MM.1S (cell line): Measurements from ENCODE around the gene CD300E.

Source experiments
- DNase-seq: peaks from one replicate; pipeline ENCODE4 v3.0.0-alpha.2; 2015
- H2AFZ ChIP-seq: fragments of 300-600 bp; sonication (generic); 2 replicates; pipeline ENCODE4 v1.6.0; 2016; ENCODE audit warnings: antibody characterized with exemption, low read length
- H3F3A ChIP-seq: fragments of 300-600 bp; sonication (generic); 2 replicates; pipeline ENCODE4 v1.6.1; 2016; ENCODE audit warnings: mild to moderate bottlenecking, antibody characterized with exemption, low read length, moderate library complexity, mixed read lengths; ENCODE audit not compliant: insufficient read depth
- H3K27ac ChIP-seq: fragments of 300-600 bp; sonication (generic); 2 replicates; pipeline ENCODE4 v1.5.1; 2016; ENCODE audit warnings: mild to moderate bottlenecking, low read length
- H3K27me3 ChIP-seq: fragments of 300-600 bp; sonication (generic); replicated peaks from 2 replicates; pipeline ENCODE4 v1.6.0; 2016; ENCODE audit warnings: low read length; ENCODE audit not compliant: insufficient read depth
- H3K36me3 ChIP-seq: fragments of 300-600 bp; sonication (generic); replicated peaks from 2 replicates; pipeline ENCODE4 v1.6.1; 2016; ENCODE audit warnings: mild to moderate bottlenecking, low read length, mixed read lengths; ENCODE audit not compliant: insufficient read depth
- H3K4me1 ChIP-seq: fragments of 300-600 bp; sonication (generic); 2 replicates; pipeline ENCODE4 v1.6.1; 2016; ENCODE audit warnings: low read length, mixed read lengths
- H3K4me2 ChIP-seq: fragments of 300-600 bp; sonication (generic); 2 replicates; pipeline ENCODE4 v1.6.0; 2016; ENCODE audit warnings: low read depth, low read length
- H3K4me3 ChIP-seq: fragments of 300-600 bp; sonication (generic); 2 replicates; pipeline ENCODE4 v1.5.1; 2016; ENCODE audit warnings: low read length, mixed read lengths
- H3K79me2 ChIP-seq: fragments of 300-600 bp; sonication (generic); 2 replicates; pipeline ENCODE4 v1.6.1; 2016; ENCODE audit warnings: mixed run types, low read length, mixed read lengths
- H3K9ac ChIP-seq: fragments of 300-600 bp; sonication (generic); 2 replicates; pipeline ENCODE4 v1.6.1; 2016; ENCODE audit warnings: low read length, mixed read lengths
- H3K9me2 ChIP-seq: fragments of 300-600 bp; sonication (generic); replicated peaks from 2 replicates; pipeline ENCODE4 v1.6.1; 2016; ENCODE audit warnings: mild to moderate bottlenecking, low read length, mixed read lengths; ENCODE audit not compliant: insufficient read depth
- H3K9me3 ChIP-seq: fragments of 300-600 bp; sonication (generic); replicated peaks from 2 replicates; pipeline ENCODE4 v1.6.1; 2016; ENCODE audit warnings: mild to moderate bottlenecking, low read length, mixed read lengths; ENCODE audit not compliant: insufficient read depth
- H4K20me1 ChIP-seq: fragments of 300-600 bp; sonication (generic); 2 replicates; pipeline ENCODE4 v1.6.1; 2016; ENCODE audit warnings: mild to moderate bottlenecking, low read length, moderate library complexity, mixed read lengths; ENCODE audit not compliant: insufficient read depth
- EZH2 ChIP-seq: fragments of 300-600 bp; sonication (generic); optimal IDR thresholded peaks from 2 replicates; pipeline ENCODE3; 2017; ENCODE audit warnings: low read depth, mild to moderate bottlenecking, antibody characterized with exemption, low read length, mixed read lengths
- EZH2phosphoT487 ChIP-seq: fragments of 300-600 bp; sonication (generic); IDR thresholded peaks from 2 replicates; pipeline ENCODE4 v1.6.1; 2018; ENCODE audit warnings: antibody characterized with exemption, low read length
- TF ChIP-seq, protein P1 (sequence below): fragments of 300-600 bp; sonication (generic); IDR thresholded peaks from 2 replicates; pipeline ENCODE4 v1.5.1; 2016; ENCODE audit warnings: antibody characterized with exemption, low read length, mixed read lengths

Gene CD300E

DNA sequence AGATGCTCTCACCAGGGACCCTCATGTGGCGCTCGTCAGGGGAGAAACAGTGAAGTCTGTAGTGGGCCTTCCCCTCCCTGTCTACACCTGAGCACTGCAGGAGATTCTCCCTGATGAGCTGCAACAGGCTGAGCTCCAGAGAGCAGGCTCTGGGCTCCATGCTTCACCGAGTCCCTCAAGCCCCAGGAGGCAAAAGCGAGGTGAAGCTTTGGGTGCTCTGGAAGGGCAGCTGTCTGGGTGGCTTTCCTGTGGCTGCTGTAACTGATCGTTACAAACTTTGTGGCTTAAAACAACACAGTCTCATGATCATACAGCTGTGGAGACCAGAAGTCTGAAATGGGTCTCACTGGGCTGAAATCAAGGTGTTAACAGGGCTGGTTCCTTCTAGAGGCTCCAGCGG is 19.3 kb downstream of the CD300E start:
- Histone ChIP-seq H2AFZ (no peak overlapping the region), H3K9me2 (no peaks in the 10 kb centered on the region), H3K9ac (no peak overlapping the region), H3F3A (no peaks in the 10 kb centered on the region), H3K4me3 (no peak overlapping the region), H4K20me1 (no peaks in the 10 kb centered on the region), H3K4me2 (no peak overlapping the region), H3K9me3 (no peaks in the 10 kb centered on the region), H3K36me3 (no peaks in the 10 kb centered on the region), H3K79me2 (no peaks in the 10 kb centered on the region), H3K4me1 (peaks cover under 1% of the 10 kb centered on the region; the same call in 1 of the 2 replicates), H3K27ac (no peak overlapping the region), H3K27me3 (peaks cover 93% of the 10 kb centered on the region)
- no peak for DNase-seq
- TF ChIP-seq, protein P1, sequence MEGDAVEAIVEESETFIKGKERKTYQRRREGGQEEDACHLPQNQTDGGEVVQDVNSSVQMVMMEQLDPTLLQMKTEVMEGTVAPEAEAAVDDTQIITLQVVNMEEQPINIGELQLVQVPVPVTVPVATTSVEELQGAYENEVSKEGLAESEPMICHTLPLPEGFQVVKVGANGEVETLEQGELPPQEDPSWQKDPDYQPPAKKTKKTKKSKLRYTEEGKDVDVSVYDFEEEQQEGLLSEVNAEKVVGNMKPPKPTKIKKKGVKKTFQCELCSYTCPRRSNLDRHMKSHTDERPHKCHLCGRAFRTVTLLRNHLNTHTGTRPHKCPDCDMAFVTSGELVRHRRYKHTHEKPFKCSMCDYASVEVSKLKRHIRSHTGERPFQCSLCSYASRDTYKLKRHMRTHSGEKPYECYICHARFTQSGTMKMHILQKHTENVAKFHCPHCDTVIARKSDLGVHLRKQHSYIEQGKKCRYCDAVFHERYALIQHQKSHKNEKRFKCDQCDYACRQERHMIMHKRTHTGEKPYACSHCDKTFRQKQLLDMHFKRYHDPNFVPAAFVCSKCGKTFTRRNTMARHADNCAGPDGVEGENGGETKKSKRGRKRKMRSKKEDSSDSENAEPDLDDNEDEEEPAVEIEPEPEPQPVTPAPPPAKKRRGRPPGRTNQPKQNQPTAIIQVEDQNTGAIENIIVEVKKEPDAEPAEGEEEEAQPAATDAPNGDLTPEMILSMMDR, result no peak
- no peak for TF ChIP-seq EZH2
- no peak for TF ChIP-seq EZH2phosphoT487

DNA sequence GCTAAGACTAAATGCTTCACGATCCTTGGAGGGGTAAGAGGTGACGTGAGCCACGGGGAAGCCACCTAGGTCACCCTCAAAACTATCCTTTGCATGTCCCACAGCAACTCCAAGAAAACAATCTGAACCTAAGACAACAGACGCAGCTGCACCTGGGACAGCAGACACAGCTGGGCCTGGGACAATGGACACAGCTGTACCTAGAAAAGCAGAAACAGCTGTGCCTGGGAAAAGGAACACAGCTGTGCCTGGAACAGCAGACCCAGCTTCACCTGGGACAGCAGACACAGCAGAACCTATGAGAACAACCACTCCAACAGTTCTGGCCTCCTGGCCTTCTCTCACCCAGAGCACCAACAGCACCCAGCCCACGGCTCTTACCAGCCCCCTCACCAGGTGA is 19.8 kb downstream of the CD300E start:
- H3K79me2 ChIP-seq, result no peaks in the 10 kb centered on the region
- no peak overlapping the region for H3K4me2 ChIP-seq
- H4K20me1 ChIP-seq, result no peaks in the 10 kb centered on the region
- H3K9me2 ChIP-seq, result no peaks in the 10 kb centered on the region
- no peak overlapping the region for H3K9ac ChIP-seq
- no peaks in the 10 kb centered on the region for H3K9me3 ChIP-seq
- H3F3A ChIP-seq, result no peaks in the 10 kb centered on the region
- H3K4me3 ChIP-seq, result no peak overlapping the region
- H2AFZ ChIP-seq, result no peak overlapping the region
- H3K4me1 ChIP-seq, result peaks cover 5% of the 10 kb centered on the region; the same call in 1 of the 2 replicates
- H3K36me3 ChIP-seq, result no peaks in the 10 kb centered on the region
- no peak for DNase-seq
- H3K27ac ChIP-seq, result no peak overlapping the region
- peaks cover 93% of the 10 kb centered on the region for H3K27me3 ChIP-seq
- TF ChIP-seq, protein P1, result no peak
- TF ChIP-seq EZH2, result no peak
- no peak for TF ChIP-seq EZH2phosphoT487

DNA sequence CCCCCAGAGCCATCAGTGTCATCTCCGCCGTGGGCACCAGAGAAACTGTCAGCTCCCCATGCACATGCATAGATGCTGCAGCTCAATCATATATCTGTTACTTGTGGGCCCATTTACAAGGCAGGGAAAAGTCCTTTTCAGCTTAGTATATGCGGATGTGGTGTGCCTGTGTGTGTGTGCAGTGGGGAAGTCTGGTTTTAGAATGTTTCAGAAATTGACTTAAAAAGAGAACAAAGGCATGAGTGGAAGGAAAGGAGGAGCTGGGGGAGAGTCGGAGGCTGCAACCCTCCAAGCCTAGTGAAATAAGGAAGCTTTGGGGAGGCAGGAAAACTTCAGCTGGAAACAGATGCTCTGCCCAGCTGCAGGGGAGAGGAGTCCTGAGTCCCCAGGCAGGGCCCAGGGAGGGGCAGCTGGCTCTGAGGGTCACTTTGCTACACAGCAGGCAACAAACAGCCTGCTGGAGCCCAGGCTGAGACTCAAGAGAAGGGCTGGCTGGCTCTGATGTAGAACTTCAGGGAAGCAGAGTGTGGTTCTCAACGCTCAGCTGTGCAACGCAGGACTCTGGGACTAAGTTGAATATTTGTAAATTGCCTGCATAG is 20.4 kb downstream of the CD300E start:
- H3K27ac ChIP-seq, result no peak overlapping the region
- TF ChIP-seq EZH2 (no peak), EZH2phosphoT487 (no peak)
- TF ChIP-seq, protein P1, result no peak
- no peaks in the 10 kb centered on the region for H3F3A ChIP-seq
- H3K9me2 ChIP-seq, result no peaks in the 10 kb centered on the region
- no peak for DNase-seq
- H3K79me2 ChIP-seq, result no peaks in the 10 kb centered on the region
- no peak overlapping the region for H3K9ac ChIP-seq
- H3K4me3 ChIP-seq, result no peak overlapping the region
- no peaks in the 10 kb centered on the region for H4K20me1 ChIP-seq
- peaks cover 92% of the 10 kb centered on the region for H3K27me3 ChIP-seq
- peaks cover 10% of the 10 kb centered on the region; the same call in 1 of the 2 replicates for H3K4me1 ChIP-seq
- no peak overlapping the region for H2AFZ ChIP-seq
- no peaks in the 10 kb centered on the region for H3K36me3 ChIP-seq
- H3K9me3 ChIP-seq, result no peaks in the 10 kb centered on the region
- H3K4me2 ChIP-seq, result no peak overlapping the region
